Left renal pelvis (tissue), 4 donors: ENCODE measurements around the gene TASL. TPM values are rescaled to one million over a fixed set of nuclear protein-coding genes. Genes with fewer than 3 reads are reported as not detected.
"Not testable (repeated sequence)": the region's sequence is repeated elsewhere in the genome, so short reads cannot be mapped to it uniquely, and the experiment has no call there.

Source experiments
- DNase-seq, 4 donors: peaks; one replicate each; pipeline ENCODE4 v3.0.0-alpha.2; 2013; ENCODE audit warnings: low read depth in 4 of 4, low spot score in 3 of 4
- polyA plus RNA-seq, 4 donors: library from polyadenylated mRNA; unstranded; fragments of 120-200 nt; gene quantifications; one replicate each; pipeline ENCODE4 v1.2.1, GENCODE V29; 2013; ENCODE audit not compliant: insufficient read length in 4 of 4

TASL gene
- 1 to 10 TPM in 1 of 4 donors, under 1 TPM in 3; 0.46 to 1.5 (median 0.47) TPM for polyA plus RNA-seq

GRCh38 chrX:30577362-30577991 lies at the start of gene TASL:
Gene TASL, minus strand, starts transcription at chrX:30577766. Its CDS starts 17,411 bp downstream, at chrX:30560355.
- DNase-seq, result no peak

GRCh38 chrX:30626402-30626801 lies 48.8 kb upstream of the TASL start:
- no peak for DNase-seq

- DNase-seq, result no peak
Measured at GRCh38 chrX:30622361-30622760, 44.8 kb upstream of the TASL start.

- no peak for DNase-seq
Measured at GRCh38 chrX:30620980-30621618, 43.5 kb upstream of the TASL start.

GRCh38 chrX:30620125-30620524 lies 42.6 kb upstream of the TASL start:
- no peak for DNase-seq

- no peak for DNase-seq
Measured at GRCh38 chrX:30618160-30618765, 40.7 kb upstream of the TASL start.

- DNase-seq, result no peak
Measured at GRCh38 chrX:30615229-30615628, 37.7 kb upstream of the TASL start.

GRCh38 chrX:30613721-30614120 lies 36.2 kb upstream of the TASL start:
- no peak for DNase-seq

GRCh38 chrX:30612250-30612655 lies 34.7 kb upstream of the TASL start:
- no peak for DNase-seq

- DNase-seq, result no peak
Measured at GRCh38 chrX:30610026-30610425, 32.5 kb upstream of the TASL start.

- DNase-seq, result no peak
Measured at GRCh38 chrX:30607155-30607554, 29.6 kb upstream of the TASL start.

- not testable (repeated sequence) for DNase-seq
Measured at GRCh38 chrX:30600269-30601176, 23.0 kb upstream of the TASL start.

GRCh38 chrX:30597216-30598012 lies 19.8 kb upstream of the TASL start:
- DNase-seq, result no peak

- DNase-seq, result no peak
Measured at GRCh38 chrX:30593440-30594200, 16.1 kb upstream of the TASL start.

- no peak for DNase-seq
Measured at GRCh38 chrX:30592831-30593230, 15.3 kb upstream of the TASL start.

GRCh38 chrX:30590368-30590767 lies 12.8 kb upstream of the TASL start:
- no peak for DNase-seq

- DNase-seq, result no peak
Measured at GRCh38 chrX:30589146-30589888, 11.8 kb upstream of the TASL start.

GRCh38 chrX:30586516-30586915 lies 8.9 kb upstream of the TASL start:
- DNase-seq, result no peak

GRCh38 chrX:30582664-30583063 lies 5.1 kb upstream of the TASL start:
- no peak for DNase-seq
